MCF 10A (cell line): Measurements from ENCODE around the gene PAGR1. TPM values are rescaled to one million over a fixed set of nuclear protein-coding genes. Genes with fewer than 3 reads are reported as not detected.

Source experiments
- BruUV-seq: library from RNA; stranded (reverse); fragments of 400-500 nt; replicated peaks from 2 replicates; lab custom pipeline; 2021; lab: Mats Ljungman, UMichigan
- CTCF ChIA-PET: fragments of 300-600 bp; sonication (Branson Sonifier 250); formaldehyde crosslinking; extraction: SDS; loops from one replicate; lab custom pipeline; 2021; ENCODE audit warnings: antibody characterized with exemption, inconsistent platforms; lab: Yijun Ruan, JAX
- POLR2A ChIA-PET: fragments of 300-600, 350-650 bp; sonication (Branson Sonifier 250); formaldehyde crosslinking; extraction: SDS; loops from one replicate; lab custom pipeline; 2020; ENCODE audit warnings: antibody characterized with exemption, inconsistent platforms; lab: Yijun Ruan, JAX
- DNase-seq: peaks from one replicate; pipeline ENCODE4 v3.0.0-alpha.2; 2018; ENCODE audit not compliant: unreplicated experiment
- H3K27ac Mint-ChIP-seq: one replicate; pipeline ENCODE4 v1.8.0; 2022; ENCODE audit warnings: mild to moderate bottlenecking, low read depth, mixed read lengths; ENCODE audit not compliant: unreplicated experiment
- H3K27me3 Mint-ChIP-seq: one replicate; pipeline ENCODE4 v1.8.0; 2022; ENCODE audit warnings: mixed read lengths; ENCODE audit not compliant: insufficient read depth, unreplicated experiment
- H3K36me3 Mint-ChIP-seq: one replicate; pipeline ENCODE4 v1.8.0; 2022; ENCODE audit warnings: mild to moderate bottlenecking, moderate library complexity, mixed read lengths; ENCODE audit not compliant: insufficient read depth, unreplicated experiment
- H3K4me1 Mint-ChIP-seq: one replicate; pipeline ENCODE4 v1.8.0; 2022; ENCODE audit warnings: mixed read lengths; ENCODE audit not compliant: insufficient read depth, unreplicated experiment
- H3K4me3 Mint-ChIP-seq: one replicate; pipeline ENCODE4 v1.8.0; 2022; ENCODE audit warnings: mild to moderate bottlenecking, moderate library complexity, mixed read lengths; ENCODE audit not compliant: unreplicated experiment
- H3K9me3 Mint-ChIP-seq: one replicate; pipeline ENCODE4 v1.8.0; 2022; ENCODE audit warnings: mixed read lengths; ENCODE audit not compliant: unreplicated experiment
- intact Hi-C: fragments of 100-400 bp; cut with micrococcal nuclease; formaldehyde crosslinking; loops from 2 replicates; pipeline ENCODE4 v1.14.1; 2022
- total RNA-seq: library from RNA; stranded (reverse); gene quantifications from 2 replicates; pipeline ENCODE4 v1.2.3, GENCODE V29; 2022
- TF ChIP-seq, protein P1 (sequence below): fragments of 200-600 bp; IDR thresholded peaks from one replicate; pipeline ENCODE4 v1.8.0; 2022; ENCODE audit warnings: antibody characterized with exemption, mild to moderate bottlenecking; ENCODE audit not compliant: unreplicated experiment

Gene PAGR1
- total RNA-seq, 1 experiment from 2014 or later = 25.0 TPM

GRCh38 chr16:29842732-29843346 is 26.9 kb downstream of the PAGR1 start:
- Mint-ChIP-seq H3K27me3 (no peaks in the 10 kb centered on the region), H3K9me3 (no peaks in the 10 kb centered on the region), H3K27ac (no peak overlapping the region), H3K4me1 (no peaks in the 10 kb centered on the region), H3K4me3 (no peak overlapping the region), H3K36me3 (peaks cover 79% of the 10 kb centered on the region)
- no peak for DNase-seq
- TF ChIP-seq, protein P1, sequence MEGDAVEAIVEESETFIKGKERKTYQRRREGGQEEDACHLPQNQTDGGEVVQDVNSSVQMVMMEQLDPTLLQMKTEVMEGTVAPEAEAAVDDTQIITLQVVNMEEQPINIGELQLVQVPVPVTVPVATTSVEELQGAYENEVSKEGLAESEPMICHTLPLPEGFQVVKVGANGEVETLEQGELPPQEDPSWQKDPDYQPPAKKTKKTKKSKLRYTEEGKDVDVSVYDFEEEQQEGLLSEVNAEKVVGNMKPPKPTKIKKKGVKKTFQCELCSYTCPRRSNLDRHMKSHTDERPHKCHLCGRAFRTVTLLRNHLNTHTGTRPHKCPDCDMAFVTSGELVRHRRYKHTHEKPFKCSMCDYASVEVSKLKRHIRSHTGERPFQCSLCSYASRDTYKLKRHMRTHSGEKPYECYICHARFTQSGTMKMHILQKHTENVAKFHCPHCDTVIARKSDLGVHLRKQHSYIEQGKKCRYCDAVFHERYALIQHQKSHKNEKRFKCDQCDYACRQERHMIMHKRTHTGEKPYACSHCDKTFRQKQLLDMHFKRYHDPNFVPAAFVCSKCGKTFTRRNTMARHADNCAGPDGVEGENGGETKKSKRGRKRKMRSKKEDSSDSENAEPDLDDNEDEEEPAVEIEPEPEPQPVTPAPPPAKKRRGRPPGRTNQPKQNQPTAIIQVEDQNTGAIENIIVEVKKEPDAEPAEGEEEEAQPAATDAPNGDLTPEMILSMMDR = no peak
- CTCF ChIA-PET = interaction anchor here (0.7 kb wide), 1 partner anchor 23 kb away, joined by 3 read pairs; no protein-coding TSS in a partner anchor
- intact Hi-C loops = no loop called here
- POLR2A ChIA-PET = interaction anchor here (0.7 to 1.2 kb wide), 2 partner anchors 9 to 142 kb away, joined by 3 read pairs; no protein-coding TSS in a partner anchor
- BruUV-seq = no TSS peak

GRCh38 chr16:29843931-29844330 is 28.0 kb downstream of the PAGR1 start:
- no peak overlapping the region for H3K4me3 Mint-ChIP-seq
- ChIA-PET POLR2A (interaction anchor here (0.7 to 0.8 kb wide), 2 partner anchors 9 to 56 kb away, joined by 3 read pairs; no protein-coding TSS in a partner anchor), CTCF (interaction anchor here (0.7 kb wide), 1 partner anchor 24 kb away, joined by 3 read pairs; no protein-coding TSS in a partner anchor)
- H3K9me3 Mint-ChIP-seq = no peaks in the 10 kb centered on the region
- TF ChIP-seq, protein P1 = no peak
- intact Hi-C loops = no loop called here
- H3K36me3 Mint-ChIP-seq = peaks cover 79% of the 10 kb centered on the region
- H3K27ac Mint-ChIP-seq = no peak overlapping the region
- no peaks in the 10 kb centered on the region for H3K4me1 Mint-ChIP-seq
- no TSS peak for BruUV-seq
- H3K27me3 Mint-ChIP-seq = no peaks in the 10 kb centered on the region
- no peak for DNase-seq

DNA sequence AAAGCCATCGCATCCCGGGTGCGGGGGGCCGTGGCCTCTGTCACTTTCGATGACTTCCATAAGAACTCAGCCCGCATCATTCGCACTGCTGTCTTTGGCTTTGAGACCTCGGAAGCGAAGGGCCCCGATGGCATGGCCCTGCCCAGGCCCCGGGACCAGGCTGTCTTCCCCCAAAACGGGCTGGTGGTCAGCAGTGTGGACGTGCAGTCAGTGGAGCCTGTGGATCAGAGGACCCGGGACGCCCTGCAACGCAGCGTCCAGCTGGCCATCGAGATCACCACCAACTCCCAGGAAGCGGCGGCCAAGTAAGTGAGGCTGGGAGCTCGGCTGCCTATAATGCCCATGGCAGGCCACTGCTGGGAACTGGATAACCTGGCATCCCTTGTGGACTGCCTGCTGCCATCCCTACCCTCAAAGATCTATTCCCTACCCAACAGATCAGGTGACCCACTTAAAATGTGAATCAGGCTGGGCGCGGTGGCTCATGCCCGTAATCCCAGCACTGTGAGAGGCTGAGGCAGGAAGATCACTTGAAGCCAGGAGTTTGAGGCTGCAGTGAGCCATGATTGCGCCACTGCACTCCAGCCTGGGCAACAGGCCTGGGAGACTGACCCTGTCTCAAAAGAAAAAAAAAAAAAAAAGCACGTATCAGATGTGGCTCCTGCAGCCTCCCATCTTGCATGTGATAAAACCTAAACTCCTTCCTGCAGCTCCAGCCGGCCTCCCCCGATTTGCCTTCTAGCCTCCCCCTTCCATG is 28.8 kb downstream of the PAGR1 start:
- no peak for DNase-seq
- ChIA-PET POLR2A (interaction anchor here (0.6 to 1.6 kb wide), 4 partner anchors 8 to 175 kb away, joined by 3 read pairs; partner anchors contain the start of gene PAGR1), CTCF (interaction anchor here (0.6 to 2.1 kb wide), 4 partner anchors 10 to 144 kb away, joined by 3 to 6 read pairs (median 3); partner anchors contain the start of gene MVP)
- Mint-ChIP-seq H3K4me1 (no peaks in the 10 kb centered on the region), H3K27me3 (no peaks in the 10 kb centered on the region), H3K27ac (no peak overlapping the region), H3K9me3 (no peaks in the 10 kb centered on the region), H3K4me3 (no peak overlapping the region), H3K36me3 (peaks cover 79% of the 10 kb centered on the region)
- TF ChIP-seq, protein P1 = no peak
- intact Hi-C loops = no loop called here
- no TSS peak for BruUV-seq

DNA sequence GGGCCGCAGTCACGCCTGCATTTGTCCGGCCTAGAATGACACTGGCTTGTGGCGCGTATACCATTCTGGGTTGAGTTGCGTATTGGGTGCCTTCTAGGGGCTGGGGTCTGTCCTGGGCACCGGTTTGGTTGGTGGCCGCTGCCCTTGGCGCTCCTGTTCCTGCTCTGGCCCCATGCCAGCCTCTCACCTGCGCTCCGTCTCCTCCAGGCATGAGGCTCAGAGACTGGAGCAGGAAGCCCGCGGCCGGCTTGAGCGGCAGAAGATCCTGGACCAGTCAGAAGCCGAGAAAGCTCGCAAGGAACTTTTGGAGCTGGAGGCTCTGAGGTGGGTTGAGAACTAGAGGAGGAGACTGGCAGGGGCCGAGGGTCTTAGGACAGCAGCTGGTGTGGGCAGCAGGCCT is 29.7 kb downstream of the PAGR1 start:
- intact Hi-C loops = no loop called here
- no peak overlapping the region for H3K27ac Mint-ChIP-seq
- peaks cover 78% of the 10 kb centered on the region for H3K36me3 Mint-ChIP-seq
- no peaks in the 10 kb centered on the region for H3K9me3 Mint-ChIP-seq
- H3K4me3 Mint-ChIP-seq = no peak overlapping the region
- DNase-seq = no peak
- TF ChIP-seq, protein P1 = no peak
- ChIA-PET CTCF (interaction anchor here (0.6 to 4.5 kb wide), 5 partner anchors 9 to 145 kb away, joined by 3 to 52 read pairs (median 3); partner anchors contain the start of gene MVP), POLR2A (interaction anchor here (0.6 to 1.6 kb wide), 2 partner anchors 30 to 174 kb away, joined by 3 read pairs; partner anchors contain the start of gene PAGR1)
- H3K27me3 Mint-ChIP-seq = no peaks in the 10 kb centered on the region
- no peaks in the 10 kb centered on the region for H3K4me1 Mint-ChIP-seq
- BruUV-seq = no TSS peak
